Gastrocnemius medialis (tissue), 4 donors: ENCODE results near the gene GUCA1C.

Experiments
- CTCF ChIP-seq, 5 experiments: fragments of 450-650 bp in 3 of 5; fragments of 200-600 bp in 2 of 5; sonication (generic) in 2 of 5; IDR thresholded peaks in 4 of 5; conservative IDR thresholded peaks in 1 of 5; 1 replicate in 4 of 5; 2 replicates in 1 of 5; pipeline ENCODE4 v1.5.1; 2016 to 2019; ENCODE audit warnings: antibody characterized with exemption in 5 of 5, mild to moderate bottlenecking in 3 of 5, moderate library complexity in 3 of 5
- POLR2A ChIP-seq, 2 donors: fragments of 450-650 bp; IDR thresholded peaks; one replicate each; pipeline ENCODE4 v1.6.1; 2017; ENCODE audit warnings: antibody characterized with exemption in 2 of 2, mild to moderate bottlenecking in 2 of 2, moderate library complexity in 2 of 2

- TF ChIP-seq CTCF (IDR thresholded peaks at IDR 0.05 in 4 of 5, conservative IDR thresholded peaks at IDR 0.05 in 1 of 5): no peak
- TF ChIP-seq POLR2A (IDR thresholded peaks at IDR 0.05): no peak
These were observed 89.9 kb downstream of the GUCA1C start for GRCh38 chr3:108863799-108864135.
